Head of caudate nucleus (tissue), 42 donors: ENCODE results near the gene POLR2A.

ENCODE experiments used
- DNase-seq, 42 donors: peaks; one replicate each; pipeline versions ENCODE4 v3.0.0 to v3.0.0-alpha.2; 2020 to 2021; ENCODE audit warnings: mixed read lengths in 7 of 42
- intact Hi-C: fragments of 100-400 bp; cut with DNase I; formaldehyde crosslinking; loops from one replicate; pipeline ENCODE4 v1.15.0; 2022

Gene POLR2A

GRCh38 chr17:7484067-7484918 is at the start of gene POLR2A:
POLR2A (plus strand) TSS chr17:7484366.
- intact Hi-C loops = no loop called here

DNA sequence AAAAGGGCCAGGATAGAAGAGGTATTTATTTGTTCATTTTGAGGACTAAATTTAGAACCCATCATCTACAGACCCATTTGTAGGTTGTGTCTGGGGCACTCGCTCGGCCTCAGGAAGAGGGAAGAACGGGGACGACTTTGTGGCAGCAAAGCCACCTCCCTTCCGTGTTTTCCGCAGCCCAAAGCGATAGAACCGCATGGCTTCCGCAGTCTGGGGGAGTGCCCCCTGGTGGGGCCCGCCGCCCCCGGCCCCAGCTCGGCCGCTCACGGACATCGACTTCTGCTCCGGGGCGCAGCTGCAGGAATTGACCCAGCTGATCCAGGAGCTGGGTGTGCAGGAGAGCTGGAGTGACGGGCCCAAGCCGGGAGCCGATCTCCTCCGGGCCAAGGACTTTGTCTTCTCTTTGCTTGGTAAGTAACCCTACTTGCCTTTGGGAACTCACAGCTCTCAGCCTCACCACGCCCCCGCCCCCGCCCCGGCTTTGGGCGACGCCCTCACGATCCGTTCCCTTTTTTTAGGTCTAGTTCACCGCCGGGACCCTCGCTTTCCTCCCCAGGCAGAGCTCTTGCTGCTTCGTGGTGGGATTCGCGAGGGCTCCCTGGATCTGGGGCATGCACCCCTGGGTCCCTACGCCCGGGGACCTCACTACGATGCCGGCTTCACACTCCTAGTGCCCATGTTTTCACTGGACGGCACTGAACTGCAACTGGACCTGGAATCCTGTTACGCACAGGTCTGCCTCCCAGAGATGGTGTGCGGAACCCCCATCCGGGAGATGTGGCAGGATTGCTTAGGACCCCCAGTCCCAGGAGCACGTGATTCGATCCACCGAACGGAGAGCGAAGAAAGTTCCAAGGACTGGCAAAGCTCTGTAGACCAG is 48.2 kb upstream of the POLR2A start:
- intact Hi-C loops = loop anchor here (2.0 to 10.0 kb wide), 3 partner anchors 41 to 125 kb away; partner anchors contain the start of genes KCTD11, SENP3, TMEM95 and ZBTB4
- peak in 1 of 42 donors; percentile 12 for DNase-seq

More at GRCh38 chr17:7484067-7484918, at the start of gene POLR2A:
- DNase-seq = peak; percentile 95 to 99 (median 98)

DNA sequence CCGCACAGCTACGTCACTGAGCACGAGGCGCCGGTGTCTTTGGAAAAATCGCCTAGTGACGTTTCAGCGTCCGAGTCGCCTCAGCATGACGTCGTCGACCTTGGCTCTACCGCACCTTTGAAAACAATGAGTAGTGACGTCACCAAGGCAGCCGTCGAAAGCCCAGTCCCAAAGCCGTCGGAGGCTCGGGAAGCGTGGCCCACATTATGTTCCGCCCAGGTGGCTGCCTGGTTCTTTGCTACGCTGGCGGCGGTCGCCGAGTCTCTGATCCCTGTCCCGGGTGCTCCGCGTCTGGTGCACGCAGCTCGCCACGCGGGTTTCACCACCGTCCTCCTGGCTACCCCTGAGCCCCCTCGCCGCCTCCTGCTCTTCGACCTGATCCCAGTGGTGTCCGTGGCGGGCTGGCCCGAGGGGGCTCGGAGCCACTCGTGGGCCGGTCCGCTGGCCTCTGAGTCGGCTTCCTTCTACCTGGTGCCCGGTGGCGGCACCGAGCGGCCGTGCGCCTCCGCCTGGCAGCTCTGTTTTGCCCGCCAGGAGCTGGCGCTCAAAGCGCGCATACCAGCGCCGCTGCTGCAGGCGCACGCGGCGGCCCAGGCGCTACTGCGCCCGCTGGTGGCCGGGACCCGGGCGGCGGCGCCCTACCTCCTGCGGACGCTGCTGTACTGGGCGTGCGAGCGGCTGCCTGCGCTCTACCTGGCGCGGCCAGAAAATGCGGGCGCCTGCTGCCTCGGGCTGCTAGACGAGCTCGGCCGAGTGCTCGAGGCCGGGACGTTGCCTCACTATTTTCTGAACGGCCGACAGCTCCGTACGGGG is 47.4 kb upstream of the POLR2A start:
- intact Hi-C loops = loop anchor here (2.0 to 10.0 kb wide), 3 partner anchors 41 to 124 kb away; partner anchors contain the start of genes KCTD11, SENP3, TMEM95 and ZBTB4
- peak; percentile 42 to 90 (median 80) for DNase-seq

GRCh38 chr17:7437369-7437863 is 46.8 kb upstream of the POLR2A start:
- intact Hi-C loops = loop anchor here (2.0 to 10.0 kb wide), 3 partner anchors 40 to 123 kb away; partner anchors contain the start of genes KCTD11, SENP3, TMEM95 and ZBTB4
- DNase-seq = no peak

GRCh38 chr17:7437950-7438614 is 46.1 kb upstream of the POLR2A start:
- intact Hi-C loops = loop anchor here (2.0 to 10.0 kb wide), 3 partner anchors 39 to 123 kb away; partner anchors contain the start of genes KCTD11, SENP3, TMEM95 and ZBTB4
- peak in 40 of 42 donors; percentile 42 to 84 (median 68) for DNase-seq

DNA sequence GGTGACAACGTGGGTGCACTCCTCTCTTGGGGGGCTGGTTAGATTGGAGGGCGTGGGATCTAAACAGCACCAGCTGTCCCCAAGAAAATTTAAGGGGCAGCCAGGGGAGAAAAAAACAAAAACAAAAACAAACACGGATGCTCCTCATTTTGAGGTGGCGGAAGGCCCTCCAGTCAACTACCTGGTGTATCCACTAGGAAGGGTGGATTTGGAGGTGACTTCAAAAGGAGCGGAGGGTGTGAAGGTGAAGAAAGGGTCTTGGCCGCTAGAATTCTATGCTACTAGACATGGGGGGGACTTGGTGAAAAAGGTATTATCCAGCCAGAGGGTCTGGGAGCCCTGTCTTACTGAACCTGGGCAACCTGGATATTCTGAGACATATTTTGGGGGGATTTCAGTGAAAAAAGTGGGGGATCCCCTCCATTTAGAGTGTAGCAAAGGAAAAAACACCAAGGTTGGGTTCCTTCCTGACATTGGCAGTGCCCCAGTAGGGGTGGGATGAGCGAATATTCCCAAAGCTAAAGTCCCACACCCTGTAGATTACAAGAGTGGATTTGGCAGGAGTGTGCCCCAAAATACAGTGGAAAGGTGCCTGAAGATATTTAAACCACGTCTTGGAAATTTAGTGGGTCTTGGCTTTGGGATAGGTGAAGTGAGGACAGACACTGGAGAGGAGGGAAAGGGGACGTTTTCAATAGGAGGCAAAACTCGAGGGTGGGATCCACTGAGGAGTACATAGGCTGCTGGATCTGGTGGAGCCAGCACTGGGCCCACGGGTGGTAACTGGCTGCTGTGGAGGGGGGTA is 45.3 kb upstream of the POLR2A start:
- no peak for DNase-seq
- intact Hi-C loops = loop anchor here (5.0 to 10.0 kb wide), 2 partner anchors 38 to 84 kb away; partner anchors contain the start of genes KCTD11, TMEM95 and ZBTB4

DNA sequence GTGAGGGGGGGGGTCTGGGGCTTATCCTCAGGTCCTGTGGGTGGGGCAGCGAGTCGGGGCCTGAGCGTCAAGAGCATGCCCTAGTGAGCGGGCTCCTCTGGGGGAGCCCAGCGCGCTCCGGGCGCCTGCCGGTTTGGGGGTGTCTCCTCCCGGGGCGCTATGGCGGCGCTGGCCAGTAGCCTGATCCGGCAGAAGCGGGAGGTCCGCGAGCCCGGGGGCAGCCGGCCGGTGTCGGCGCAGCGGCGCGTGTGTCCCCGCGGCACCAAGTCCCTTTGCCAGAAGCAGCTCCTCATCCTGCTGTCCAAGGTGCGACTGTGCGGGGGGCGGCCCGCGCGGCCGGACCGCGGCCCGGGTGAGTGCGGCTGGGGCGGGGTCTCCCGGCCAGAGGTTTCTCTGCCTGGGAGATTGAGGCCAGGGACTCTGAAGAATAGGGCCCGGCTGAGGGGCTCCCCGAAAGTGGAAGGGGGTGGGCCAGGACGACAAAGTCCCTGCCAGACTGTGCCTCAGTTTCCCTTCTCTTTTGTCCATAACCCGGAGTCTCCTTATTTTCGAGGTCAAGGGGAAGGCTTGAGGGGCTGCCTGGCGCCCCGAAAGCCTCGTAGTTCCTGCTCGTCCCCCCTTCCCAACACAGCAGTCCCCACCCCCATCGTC is 44.6 kb upstream of the POLR2A start, which contains the start of gene FGF11:
Gene FGF11, plus strand, starts transcription at position 51 of the 651 bp plus-strand sequence. Its CDS starts 109 bp downstream, at position 160.
- DNase-seq = no peak
- intact Hi-C loops = loop anchor here (5.0 to 10.0 kb wide), 2 partner anchors 38 to 85 kb away; partner anchors contain the start of genes KCTD11, TMEM95 and ZBTB4

GRCh38 chr17:7440113-7440833 is 43.9 kb upstream of the POLR2A start:
- DNase-seq = peak in 13 of 42 donors; percentile 13 to 64 (median 42)
- intact Hi-C loops = no loop called here

DNA sequence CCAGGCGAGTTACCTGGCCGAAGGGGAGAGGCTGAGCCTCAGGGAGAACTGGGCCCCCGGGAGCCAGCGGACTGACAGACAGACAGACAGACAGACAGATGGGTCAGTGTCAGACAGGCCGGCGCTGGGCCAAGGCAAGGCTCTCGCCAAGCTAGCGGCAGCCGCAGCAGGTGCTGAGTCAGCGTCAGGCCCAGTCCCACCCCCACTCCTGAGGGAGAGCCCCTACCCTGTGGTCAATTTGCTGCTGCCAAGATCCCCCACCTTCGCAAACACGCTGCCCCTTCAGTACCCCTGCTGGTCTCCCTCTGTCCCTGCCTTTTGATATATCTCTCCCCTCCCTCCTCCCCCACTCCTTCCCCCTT is 43.4 kb upstream of the POLR2A start:
- intact Hi-C loops = no loop called here
- peak in 10 of 42 donors; percentile 18 to 72 (median 48) for DNase-seq

DNA sequence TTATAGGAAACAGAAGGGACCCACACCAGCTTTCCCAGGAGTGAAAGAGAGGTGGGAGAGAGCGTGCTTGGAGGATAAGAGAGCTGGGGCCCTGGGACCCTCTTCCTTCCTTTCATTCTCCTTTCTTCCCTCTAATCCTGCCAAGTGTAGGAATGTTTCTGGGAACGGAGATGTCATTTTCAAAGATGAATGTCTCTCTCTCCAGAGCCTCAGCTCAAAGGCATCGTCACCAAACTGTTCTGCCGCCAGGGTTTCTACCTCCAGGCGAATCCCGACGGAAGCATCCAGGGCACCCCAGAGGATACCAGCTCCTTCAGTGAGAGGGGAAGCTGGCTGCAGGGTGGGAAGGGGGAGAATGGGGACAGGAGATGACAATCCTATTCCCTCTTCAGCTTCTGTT is 42.9 kb upstream of the POLR2A start:
- intact Hi-C loops = no loop called here
- no peak for DNase-seq

DNA sequence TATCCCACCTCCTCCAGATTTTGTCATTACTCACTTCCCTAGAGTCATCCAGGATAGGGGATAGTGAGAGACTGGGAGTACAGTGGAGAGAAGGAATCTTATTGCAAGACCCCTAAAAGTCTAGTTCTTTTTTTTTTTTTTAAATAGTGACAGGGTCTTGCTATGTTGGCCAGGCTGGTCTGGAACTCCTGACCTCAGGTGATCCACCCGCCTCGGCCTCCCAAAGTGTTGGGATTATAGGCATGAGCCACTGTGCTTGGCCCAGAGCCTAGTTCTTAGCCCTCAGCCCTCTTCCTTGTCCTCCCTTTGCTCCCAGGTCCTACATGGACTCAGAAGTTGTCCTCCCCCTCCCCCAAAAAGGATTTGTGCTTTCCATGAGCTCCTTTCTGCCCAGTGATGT is 42.0 kb upstream of the POLR2A start:
- DNase-seq = no peak
- intact Hi-C loops = no loop called here

DNA sequence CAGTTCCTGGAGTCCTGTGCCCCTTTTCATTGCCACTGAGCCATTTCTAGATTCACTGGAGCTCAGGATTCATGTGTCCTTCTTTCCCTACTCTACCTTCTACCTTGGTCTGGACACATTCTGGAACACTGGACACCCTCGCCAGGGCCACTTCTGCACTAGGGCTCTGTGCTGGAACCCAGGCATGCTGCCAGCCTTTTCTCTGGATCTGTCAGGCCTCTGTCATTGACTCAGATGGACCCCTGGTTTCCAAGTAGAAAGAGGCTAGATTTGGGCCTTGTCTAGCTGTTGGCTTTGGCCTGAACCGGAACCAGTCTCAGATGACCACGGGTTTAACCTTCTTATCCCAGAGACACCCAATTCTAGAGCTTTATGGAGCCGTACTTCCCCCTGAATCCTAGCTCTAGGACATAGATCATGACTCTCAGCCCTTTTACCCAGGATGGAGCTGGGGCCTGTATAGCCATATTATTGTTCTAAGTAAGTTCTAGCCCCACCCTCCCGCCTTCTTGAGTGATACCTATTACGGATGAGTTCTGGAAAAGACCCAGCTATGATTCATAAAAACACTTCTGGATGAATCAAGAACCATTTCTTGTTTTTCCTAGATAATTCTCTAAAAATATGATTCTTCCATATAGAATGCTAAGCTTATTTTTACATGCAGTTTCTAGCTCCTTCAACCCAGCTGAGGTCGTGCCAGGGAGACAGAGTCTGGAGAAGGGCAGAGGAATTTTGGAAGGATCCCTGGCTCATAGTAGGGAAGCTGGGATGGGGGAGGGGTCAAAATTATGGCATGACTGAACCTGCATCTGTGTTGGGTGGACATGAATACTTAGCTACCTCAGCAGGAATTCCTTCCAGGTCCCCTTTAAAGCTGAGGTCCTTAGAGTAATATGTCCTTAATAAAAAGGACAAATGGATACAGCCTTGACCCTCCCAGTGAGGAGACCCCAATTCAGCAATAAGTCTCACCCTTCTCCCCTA is 40.4 kb upstream of the POLR2A start:
- intact Hi-C loops = no loop called here
- no peak for DNase-seq

GRCh38 chr17:7444682-7445618 is 39.2 kb upstream of the POLR2A start, which contains the start of gene CHRNB1:
CHRNB1 (plus strand) TSS chr17:7445061; CDS start chr17:7445128, 67 bp downstream.
- DNase-seq = peak; percentile 64 to 93 (median 83)
- intact Hi-C loops = no loop called here
